ENCODE measurements around the gene DRC3.

DRC3 gene

DNA sequence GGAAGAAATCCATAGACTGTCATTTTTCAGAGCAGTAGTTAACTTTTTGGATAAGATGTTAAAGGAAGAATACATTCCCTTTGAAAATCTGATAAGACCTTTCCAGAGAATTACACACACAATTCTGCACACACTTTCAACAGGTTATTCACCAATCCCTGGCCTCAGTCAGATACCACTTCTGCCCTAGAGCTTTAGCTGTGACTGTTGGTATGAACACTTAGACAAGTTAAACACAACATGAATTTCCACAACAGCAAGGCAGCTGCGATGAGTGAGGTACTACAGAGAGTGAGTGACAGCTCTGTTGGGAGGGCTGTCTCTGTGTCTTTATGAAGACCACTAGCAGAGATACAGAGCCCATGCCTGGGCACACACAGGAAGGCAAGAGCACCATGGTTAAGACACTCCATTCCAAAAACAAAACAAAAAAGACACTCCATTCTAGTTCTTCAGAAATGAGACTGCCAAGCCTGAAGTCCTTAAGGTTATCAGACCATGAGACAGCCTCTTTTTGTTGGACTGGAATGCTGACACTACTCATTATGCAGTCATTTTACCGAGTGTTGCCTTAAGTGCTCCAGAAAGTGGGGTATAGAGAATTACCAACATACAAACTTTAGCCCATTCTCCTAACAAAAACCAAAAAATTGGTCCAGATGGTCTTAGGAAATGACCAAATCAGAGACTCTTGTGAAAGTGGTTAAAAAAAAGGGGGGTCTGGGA, 42.8 kb upstream of the DRC3 start:
- H3K4me3 ChIP-seq (replicated peaks; ENCODE audit: low read depth, low read length), result no peak overlapping the region
- TF ChIP-seq, protein P1, sequence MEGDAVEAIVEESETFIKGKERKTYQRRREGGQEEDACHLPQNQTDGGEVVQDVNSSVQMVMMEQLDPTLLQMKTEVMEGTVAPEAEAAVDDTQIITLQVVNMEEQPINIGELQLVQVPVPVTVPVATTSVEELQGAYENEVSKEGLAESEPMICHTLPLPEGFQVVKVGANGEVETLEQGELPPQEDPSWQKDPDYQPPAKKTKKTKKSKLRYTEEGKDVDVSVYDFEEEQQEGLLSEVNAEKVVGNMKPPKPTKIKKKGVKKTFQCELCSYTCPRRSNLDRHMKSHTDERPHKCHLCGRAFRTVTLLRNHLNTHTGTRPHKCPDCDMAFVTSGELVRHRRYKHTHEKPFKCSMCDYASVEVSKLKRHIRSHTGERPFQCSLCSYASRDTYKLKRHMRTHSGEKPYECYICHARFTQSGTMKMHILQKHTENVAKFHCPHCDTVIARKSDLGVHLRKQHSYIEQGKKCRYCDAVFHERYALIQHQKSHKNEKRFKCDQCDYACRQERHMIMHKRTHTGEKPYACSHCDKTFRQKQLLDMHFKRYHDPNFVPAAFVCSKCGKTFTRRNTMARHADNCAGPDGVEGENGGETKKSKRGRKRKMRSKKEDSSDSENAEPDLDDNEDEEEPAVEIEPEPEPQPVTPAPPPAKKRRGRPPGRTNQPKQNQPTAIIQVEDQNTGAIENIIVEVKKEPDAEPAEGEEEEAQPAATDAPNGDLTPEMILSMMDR (IDR thresholded peaks at IDR 0.05; ENCODE audit: low read depth, low read length, missing control alignments), result no peak
- DNase-seq (ENCODE audit: extremely low read depth, low read depth), result no peak

DNA sequence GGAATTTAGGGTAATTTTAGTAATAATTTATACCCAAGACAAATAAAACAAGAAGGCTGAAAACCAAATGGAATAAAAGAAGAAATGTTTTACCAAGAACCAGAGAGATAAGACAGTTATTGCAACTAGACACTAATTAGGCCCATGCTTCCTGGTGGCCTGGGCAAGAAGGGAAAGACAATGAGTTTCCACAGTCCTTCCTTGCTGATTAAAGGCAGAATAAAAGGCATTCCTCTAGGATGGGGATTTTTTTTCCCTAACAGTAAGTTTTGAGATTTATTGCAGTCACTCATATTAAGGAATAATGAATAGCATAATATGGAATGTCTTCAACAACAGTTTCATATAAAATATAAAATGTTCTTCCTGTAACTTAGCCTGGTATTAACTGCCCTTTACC, 42.0 kb upstream of the DRC3 start:
- no peak for DNase-seq (ENCODE audit: extremely low read depth, low read depth)
- TF ChIP-seq, protein P1 (IDR thresholded peaks at IDR 0.05; ENCODE audit: low read depth, low read length, missing control alignments), result no peak
- H3K4me3 ChIP-seq (replicated peaks; ENCODE audit: low read depth, low read length), result no peak overlapping the region

DNA sequence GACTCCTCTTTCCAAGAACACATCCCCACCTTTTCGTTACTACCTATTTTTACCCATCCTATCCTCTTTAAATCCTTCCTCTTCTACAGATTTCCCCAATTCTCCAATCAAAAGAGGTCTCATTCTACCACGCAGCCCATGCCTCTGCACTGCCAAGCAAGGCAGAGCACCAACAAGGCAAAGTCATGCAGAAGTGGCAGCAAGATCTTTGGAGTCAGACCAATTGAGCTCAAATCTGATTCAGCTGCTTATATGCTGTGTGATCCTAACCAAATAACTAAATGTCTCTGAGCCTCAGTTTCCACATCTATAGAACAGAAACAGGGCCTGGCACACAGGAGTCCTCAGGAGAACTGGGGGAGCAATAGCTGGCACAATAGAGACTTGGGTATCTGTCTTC, 41.5 kb upstream of the DRC3 start:
- TF ChIP-seq, protein P1 (IDR thresholded peaks at IDR 0.05; ENCODE audit: low read depth, low read length, missing control alignments), result no peak
- no peak overlapping the region for H3K4me3 ChIP-seq (replicated peaks; ENCODE audit: low read depth, low read length)
- no peak for DNase-seq (ENCODE audit: extremely low read depth, low read depth)

DNA sequence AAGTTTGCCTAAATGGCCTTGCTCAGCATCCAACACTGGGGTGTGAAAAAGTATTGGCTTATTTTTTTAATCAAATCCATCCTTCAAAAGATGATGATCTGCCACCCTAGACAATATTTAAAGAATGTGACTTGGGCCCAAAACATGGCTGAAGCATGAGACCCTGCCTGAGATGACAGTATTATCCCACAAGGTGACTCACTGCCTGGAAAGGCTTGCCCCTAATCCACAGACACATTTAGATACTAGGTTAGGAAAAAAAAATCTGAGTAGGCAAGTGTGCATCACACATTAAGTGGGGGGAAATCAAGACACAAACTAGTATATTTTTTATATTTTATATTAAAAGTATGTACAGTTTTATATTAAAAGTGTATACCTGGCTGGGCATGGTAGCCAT, 38.9 kb upstream of the DRC3 start:
- no peak overlapping the region for H3K4me3 ChIP-seq (replicated peaks; ENCODE audit: low read depth, low read length)
- TF ChIP-seq, protein P1 (IDR thresholded peaks at IDR 0.05; ENCODE audit: low read depth, low read length, missing control alignments), result no peak
- DNase-seq (ENCODE audit: extremely low read depth, low read depth), result no peak

DNA sequence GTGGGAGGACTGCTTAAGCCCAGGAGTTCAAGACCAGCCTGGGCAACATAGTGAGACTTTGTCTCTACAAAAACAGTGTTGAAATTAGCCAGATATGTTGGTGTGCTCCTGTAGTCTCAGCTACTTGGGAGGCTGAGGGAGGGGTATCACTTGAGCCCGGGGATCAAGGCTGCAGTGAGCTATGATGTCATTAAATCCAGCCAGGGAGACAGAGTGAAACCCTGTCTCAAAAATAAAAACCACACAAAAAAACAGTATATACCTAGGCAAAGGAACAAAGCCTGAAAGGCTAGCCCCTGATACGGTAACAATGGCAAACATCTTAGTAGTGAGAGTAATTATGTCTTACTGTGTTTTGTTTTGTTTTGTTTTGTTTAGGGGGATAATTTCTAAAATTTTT, 38.4 kb upstream of the DRC3 start:
- no peak overlapping the region for H3K4me3 ChIP-seq (replicated peaks; ENCODE audit: low read depth, low read length)
- TF ChIP-seq, protein P1 (IDR thresholded peaks at IDR 0.05; ENCODE audit: low read depth, low read length, missing control alignments), result no peak

DNA sequence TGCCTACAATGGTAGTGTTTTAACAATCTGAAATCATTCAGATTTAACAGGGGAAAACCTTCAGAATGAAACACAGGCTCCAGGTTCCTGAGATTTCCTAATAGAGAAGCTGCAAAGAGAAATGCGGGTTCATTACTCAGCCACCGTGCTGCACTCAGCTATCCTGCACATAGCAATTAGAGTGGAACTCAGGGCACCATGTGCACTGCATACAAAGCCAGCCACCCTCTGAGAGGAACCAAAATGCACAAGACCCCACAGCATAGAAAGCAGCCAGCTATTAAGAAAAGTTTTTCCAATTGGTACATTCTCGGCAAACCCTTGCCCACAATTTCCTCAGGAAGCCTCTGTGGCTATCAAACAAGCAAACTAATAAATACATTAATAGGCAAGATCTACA, 37.9 kb upstream of the DRC3 start:
- no peak overlapping the region for H3K4me3 ChIP-seq (replicated peaks; ENCODE audit: low read depth, low read length)
- TF ChIP-seq, protein P1 (IDR thresholded peaks at IDR 0.05; ENCODE audit: low read depth, low read length, missing control alignments), result no peak
- DNase-seq (ENCODE audit: extremely low read depth, low read depth), result no peak

More for the DNA sequence above, 38.4 kb upstream of the DRC3 start:
- no peak for DNase-seq (ENCODE audit: extremely low read depth, low read depth)
